Activated CD4-positive, alpha-beta T cell treated with anti-CD3 and anti-CD28 coated beads, Interleukin-2, Interleukin-4, amounts not matched to agents 100 ng/mL and 50 ng/mL, durations not matched to agents 16 hours and 8 hours (primary cell): ENCODE results near the gene SPSB1.
A peak's percentile ranks its signal among the peaks of the same experiment; 100 is the strongest.

Source experiments
- DNase-seq: peaks from one replicate; pipeline ENCODE4 v3.0.0-alpha.2; 2020; ENCODE audit warnings: low spot score

SPSB1 gene

DNA sequence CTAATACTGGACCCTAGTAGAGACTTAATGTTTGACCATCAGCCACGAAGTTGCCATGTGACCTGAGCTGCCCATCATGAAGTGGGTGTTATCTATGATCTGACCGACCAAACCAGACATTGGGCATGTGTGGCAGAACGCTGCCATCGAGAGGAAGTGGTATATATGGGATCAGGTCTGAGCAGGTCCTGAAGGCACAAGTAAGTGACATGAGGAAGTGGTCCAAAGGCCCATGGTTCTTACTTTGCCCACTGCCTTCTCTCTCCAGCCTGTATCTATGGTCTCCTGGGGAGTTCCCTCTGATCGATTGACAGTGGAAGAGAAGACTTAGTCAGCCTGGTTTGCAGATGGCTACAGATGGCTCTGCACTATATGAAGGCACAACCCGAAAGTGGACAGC lies 7.9 kb downstream of the SPSB1 start:
- no peak for DNase-seq

DNA sequence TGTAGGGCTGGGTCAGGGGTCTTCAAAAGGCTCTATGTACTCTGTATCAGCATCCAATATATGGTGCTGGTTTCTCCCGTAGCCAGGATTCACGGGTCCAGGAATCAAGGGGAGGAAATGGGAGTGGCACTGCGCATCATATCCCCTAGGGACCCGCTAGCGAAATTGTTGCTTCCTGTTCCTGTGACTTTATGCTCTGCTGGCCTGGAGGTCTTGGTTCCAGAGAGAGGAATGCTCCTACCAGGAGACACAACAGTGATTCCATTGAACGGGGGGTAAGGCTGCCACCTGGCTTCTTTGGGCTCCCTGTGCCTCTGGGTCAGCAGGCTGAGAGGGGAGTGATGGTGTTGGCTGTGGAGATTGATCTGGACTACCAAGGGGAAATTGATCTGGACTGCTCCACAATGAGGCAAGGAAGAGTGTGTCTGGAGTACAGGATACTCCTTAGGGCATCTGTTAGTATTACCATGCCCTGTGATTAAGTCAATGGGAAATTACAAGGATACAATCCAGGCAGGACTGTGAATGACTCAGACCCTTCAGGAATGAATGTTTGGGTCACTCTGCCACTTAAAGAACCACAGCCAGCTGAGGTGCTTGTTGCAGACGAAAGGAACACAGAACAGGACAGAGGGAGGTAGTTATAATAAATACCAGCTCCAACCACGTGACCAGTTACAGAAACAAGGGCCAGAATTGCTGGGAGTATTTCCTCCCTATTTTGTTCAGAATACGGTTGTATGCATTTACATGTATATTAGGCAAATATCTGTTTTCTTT lies 10.2 kb downstream of the SPSB1 start:
- DNase-seq = no peak

DNA sequence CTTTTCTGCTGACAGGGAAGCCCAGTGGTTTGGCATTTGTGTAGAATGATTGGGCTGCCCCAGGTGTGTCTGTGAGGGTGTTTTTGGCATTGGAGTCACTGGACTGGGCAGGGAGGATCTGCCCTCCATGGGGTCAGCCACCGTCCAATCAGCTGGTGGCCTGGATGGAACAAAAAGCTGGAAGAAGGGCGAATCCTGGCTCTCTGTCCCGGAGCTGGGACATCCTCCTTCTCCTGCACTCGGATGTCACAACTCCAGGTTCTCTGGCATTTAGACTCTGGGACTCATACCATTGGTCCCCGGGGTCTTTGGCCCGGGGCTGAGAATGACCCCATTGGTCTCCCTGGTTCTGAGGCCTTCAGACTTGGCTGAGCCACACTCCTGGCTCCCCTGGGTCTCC lies 11.2 kb downstream of the SPSB1 start:
- no peak for DNase-seq

DNA sequence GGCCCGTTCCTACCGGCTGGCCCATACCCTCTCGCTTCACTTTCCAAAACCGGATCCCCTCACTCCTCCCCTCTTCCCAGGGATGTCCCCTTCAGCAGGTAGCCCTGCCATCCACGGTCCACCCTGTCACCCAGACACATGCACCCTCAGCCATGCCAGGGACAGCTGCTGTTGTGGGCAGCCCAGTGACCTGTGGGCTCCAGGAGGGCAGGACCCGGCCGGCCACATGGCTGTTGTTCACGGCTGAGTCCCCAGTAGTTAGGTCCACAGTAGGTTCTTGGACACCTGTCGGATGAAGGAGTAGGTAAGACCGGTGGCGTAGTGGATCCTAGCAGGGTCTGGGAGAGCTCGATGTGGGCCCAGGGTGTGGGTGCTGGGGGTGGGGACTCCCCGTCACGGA lies 12.5 kb downstream of the SPSB1 start:
- no peak for DNase-seq

DNA sequence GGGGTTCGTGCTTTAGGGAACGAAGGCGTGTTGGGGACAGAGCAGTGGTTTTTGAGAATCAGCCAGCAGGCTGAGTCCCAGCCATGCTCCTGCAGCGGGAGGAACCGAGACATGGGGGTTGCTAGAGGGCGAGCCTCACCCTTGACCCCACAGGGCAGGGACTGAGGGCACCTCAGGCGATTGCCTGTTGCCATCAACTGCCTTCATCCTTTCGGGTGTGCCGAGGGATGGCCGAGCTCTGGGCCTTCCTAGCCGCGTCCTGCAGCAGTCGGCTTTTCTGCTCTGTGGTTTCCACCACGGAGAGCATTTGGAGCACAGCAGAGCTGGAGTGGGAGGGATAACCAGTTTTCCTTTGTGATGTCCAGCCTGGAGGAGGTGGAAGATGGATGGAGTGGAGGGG lies 13.3 kb downstream of the SPSB1 start:
- no peak for DNase-seq

DNA sequence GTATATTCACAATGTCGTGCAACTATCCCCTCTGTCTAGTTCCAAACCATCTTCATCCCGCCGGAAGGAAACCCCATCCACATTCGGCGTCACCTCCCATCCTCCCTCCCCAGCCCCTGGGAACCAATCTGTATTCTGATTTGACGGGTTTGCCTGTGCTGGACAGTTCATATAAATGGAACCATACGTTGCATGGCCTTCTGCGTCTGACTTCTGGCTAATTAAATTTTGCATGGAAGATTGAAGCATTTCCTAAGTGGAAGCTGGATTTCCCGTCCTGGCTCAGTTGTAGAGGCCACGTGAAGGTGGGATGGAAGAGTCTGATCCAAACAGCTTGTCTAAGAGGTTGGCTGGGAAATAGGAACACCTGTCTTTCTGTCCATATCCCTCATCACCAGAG lies 14.6 kb downstream of the SPSB1 start:
- DNase-seq = no peak

DNA sequence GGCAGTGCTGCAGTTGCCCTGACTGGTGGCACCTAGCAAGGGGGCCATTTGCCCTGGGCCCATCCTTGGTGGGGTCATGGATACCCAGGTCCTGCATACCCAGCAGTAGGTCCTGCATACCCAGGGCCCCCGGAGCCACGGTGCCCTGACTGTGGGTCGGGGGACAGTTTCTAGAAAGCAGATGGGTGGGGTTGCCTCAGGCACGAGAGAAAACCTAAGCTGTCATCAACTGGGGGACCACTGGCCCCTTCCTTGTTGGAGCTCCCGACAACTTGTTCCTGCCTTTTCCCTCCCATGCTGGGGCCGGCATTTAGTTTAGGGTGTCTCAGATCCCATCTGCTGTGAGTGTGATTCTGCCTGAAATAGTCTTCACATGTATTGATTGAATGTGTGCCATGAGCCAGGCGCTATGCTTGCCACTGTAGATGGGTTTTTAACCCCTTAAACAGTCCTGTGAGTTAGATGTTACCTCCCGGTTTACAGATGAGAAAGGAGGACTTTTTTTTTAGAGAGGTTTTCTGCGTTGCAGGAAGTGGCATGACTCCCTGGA lies 15.6 kb downstream of the SPSB1 start:
- DNase-seq = no peak

DNA sequence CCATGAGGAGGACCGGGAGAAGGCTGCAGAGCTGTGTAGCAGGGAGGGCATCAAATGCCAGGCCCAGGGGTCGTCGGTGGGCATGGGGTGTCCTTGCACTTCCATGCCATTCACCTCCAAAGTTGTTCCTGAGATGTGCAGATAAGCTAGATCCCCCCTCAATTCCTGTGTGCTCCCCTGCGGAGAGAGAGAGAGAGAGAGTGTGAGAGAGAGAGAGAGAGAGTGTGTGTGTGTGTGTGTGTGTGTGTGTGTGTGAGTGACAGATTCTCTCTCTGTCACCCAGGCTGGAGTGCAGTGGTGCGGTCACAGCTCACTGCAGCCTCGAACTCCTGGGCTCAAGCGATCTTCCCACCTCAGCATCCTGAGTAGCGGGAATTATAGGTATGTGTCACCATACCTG lies 16.4 kb downstream of the SPSB1 start:
- no peak for DNase-seq

DNA sequence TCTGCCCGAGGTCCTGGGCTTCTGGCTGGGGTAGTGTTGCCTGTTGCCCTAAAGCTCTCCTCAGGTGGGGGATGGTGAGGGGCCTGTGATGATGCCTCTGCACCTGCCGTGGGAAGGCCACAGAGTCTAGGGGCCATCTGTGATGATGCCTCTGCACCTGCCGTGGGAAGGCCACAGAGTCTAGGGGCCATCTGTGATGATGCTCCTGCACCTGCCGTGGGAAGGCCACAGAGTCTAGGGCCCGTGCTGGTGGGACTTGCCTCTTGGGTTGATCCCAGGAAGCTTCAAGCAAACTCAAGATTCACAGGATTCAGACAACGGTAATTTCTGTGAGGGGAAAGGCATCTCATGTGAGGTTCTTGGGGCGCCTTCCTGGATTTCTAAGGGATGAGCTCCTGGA lies 17.3 kb downstream of the SPSB1 start:
- no peak for DNase-seq

DNA sequence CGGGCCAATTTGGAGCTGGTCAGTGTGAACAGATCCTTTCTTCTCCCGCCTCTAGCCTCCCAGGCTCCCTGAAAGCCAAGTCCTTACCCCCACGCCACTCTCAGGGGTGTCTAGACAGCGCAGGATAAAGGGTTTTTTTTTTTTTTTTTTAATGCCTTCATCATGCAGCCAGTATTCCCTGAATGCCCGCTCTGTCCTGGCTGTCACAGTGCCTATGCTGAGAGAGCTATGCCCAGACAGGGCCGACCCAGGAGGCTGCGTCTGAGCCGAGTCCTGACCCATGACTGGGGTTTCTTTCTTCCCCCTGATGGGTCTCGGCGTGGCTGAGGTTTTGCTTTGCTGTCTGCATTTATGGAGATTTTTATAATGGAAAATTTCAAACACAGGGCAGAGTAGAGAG lies 18.3 kb downstream of the SPSB1 start:
- no peak for DNase-seq

DNA sequence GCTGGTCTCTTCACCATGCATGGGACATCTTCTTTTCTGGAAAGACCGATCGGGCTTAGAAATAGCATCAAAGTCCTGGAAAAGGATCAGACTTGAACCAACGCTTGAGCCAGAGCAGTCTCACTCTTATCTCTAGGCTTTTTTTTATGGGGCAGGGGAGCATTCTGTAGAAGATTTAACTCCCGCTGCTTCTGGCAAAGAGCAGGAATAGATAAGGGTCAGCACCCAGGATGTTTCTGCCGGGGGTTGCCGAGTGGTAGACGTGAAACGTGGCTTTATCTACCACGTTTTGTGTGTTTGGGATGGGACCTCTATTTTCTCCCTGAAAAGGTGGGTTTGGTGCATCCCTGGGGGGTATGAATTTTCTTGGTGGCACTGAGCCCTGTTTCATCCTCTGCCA lies 18.8 kb downstream of the SPSB1 start:
- DNase-seq = no peak

DNA sequence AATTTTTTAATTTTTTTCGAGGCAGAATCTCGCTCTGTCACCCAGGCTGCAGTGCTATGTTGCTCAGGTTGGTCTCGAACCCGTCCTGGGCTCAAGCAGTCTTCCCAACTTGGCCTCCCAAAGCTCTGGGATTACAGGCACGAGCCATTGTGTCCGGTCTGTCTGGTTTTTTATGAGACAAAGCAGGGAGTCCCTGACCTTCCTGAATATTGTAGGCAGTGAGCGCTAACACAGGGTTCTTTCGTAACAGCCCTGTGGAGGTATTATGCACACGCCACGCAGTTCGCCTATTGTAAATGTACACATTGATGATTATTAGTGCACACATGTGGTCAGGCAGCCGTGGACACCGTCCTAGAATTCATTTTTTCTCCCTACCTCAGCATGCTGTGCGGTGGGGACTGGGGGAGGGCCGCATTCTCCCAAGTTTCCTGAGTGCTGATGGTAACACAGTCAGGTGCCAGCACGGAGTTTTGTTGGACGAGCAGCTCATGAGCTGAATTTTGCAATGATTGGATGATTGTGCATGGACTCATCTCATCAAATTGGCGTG lies 19.6 kb downstream of the SPSB1 start:
- DNase-seq = no peak

DNA sequence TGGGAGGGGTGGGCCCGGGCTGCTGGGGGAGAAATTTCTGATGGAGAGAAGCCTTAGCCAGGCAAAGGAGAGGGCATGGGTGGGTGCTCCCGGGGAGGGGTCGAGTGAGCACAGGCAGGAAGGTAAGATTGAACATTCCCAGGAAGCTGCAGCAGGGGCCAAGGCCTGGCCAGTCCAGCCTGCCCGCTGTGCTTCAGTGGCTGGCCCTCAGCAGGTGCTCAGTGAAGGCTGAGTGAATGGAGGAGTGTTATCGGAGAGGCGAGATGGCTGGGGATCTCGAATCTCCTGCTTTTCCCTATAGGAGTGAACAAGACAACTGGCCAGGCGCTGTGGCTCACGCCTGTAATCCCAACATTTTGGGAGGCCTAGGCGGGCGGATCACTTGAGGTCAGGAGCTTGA lies 20.9 kb downstream of the SPSB1 start:
- DNase-seq = no peak

DNA sequence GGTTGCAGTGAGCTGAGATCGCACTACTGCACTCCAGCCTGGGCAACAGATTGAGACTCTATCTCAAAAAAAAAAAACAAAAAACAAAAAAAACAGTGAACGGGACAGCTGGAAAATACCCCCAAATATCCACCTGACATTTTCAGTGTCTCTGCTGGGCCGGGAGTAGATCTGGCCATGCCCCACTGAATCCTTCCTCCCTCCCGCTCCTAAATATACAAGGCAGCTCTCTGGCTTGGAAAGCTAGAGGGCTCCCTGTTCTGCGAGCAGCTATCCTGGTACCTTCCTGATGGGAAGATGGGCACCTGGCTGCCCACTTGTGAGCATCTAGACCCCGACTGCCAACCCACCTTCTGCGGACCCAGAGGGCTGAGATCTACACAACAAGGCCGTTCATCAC lies 21.4 kb downstream of the SPSB1 start:
- no peak for DNase-seq

DNA sequence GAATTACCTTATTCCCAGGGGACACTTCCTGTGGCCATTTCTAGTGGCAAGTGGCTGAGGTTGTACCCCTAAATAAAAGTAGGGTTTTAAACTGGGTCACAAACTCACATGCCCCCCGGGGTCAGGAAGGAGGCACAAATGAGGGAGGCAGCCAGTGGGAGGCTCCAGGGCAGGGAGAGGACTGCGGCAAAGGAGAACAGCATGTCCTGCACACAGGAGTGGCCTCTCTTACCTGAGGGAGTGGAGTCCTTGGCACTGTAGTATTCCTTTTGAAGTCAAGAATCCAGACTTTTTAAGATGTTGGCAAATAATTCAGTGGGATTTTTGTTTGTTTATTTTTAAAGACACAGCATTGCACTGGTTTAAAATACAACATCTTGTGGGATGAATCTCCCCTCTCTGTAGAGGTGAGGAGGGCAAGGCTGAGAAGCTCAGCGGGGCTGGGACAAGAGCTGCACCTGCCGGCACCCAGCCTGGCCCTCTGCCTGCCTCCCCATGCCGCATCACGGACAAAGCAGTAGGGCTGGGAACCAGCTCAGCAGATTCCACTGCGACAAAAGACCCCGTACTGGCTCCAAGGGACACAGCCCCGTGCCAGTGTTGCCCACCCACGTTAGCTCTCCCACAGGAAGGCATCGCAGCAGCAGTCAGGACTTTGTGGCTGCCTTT lies 22.2 kb downstream of the SPSB1 start:
- no peak for DNase-seq

DNA sequence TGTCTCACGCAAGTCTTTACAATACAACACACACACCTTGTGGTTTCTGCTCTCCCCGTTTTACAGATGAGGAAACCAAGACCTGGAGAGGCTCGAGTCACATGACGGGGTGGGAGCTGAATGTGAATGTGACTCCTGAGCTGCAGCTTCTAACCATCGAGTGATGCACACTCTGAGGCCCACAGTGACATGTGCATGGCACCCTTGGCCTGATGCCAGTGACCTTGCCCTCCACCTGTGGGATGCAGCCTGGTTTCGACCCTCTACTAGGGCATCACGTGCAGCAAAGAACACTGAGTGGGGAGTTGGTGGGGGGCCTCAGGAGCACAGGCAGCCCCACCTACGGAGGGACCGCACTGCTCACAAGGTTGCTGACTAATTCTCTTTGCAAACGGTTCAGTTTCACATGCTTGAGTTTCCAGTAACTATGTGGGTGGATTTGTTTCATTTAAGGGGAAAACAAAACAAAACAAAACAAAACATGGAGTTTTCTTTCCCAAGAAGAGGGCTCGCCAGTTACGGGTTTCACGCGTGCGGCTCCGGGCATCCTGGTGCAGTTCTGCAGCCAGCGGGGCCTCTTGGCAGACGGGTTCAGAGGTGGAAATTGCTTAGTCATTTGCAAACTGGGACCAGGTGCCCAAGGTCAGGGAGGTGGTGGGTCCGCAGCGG lies 22.9 kb downstream of the SPSB1 start:
- peak; percentile 89 for DNase-seq

DNA sequence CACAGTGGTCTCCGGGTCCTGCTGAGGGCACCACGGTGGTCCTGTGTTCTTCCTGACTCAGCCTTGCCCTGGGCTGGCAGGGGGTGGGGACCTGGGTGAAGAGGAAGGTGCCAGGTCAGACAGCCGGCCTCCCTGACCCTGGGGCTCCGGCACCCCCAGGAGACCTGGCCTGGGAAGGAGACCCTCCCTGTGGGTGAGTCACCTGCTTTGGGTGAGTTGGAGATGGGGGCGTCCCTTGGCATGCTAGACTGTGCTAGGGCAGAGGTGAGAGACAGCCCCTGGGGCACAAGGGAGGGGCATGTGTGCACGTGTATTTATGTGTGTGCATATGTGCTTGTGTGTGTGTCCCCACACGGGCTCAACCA lies 23.4 kb downstream of the SPSB1 start:
- DNase-seq = peak; percentile 39

DNA sequence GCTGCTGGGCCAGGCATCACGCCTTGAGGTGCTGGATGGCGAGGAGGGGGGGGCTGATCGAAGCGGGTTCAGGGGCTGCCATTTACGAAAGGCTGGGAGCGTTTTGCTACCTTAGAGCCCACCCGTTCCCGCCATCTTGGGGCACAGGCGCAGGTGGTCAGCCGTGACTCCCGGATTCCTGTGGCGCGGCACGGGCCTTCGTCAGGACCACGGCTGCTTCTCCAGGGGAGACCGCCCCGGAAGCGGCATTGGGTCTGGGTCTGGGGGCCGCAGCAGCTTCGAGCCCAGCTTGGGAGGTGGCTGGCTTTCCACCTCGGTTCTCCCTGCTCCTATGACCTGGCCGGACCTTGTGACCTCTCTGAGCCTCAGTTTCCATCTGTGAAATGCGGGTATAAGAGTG lies 23.8 kb downstream of the SPSB1 start:
- no peak for DNase-seq

DNA sequence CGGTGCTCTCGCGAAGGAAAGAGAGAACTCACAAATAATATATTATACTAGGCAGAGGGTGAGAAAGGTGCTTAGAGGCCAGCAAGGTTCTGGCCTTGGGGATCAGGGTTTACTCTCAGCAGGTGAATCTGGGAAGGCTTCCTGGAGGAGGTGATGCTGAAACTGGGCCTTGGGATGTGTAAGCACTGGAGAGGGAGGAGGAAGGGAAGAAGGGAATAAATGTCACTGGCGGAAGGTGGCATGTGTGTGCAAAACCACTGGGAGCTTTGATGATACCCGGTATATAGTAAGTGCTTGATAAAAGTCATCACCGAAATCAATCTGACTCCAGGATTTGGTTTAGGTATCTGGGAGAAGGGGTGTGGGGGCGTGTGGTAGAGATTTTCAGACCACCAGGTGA lies 24.4 kb downstream of the SPSB1 start:
- DNase-seq = no peak

DNA sequence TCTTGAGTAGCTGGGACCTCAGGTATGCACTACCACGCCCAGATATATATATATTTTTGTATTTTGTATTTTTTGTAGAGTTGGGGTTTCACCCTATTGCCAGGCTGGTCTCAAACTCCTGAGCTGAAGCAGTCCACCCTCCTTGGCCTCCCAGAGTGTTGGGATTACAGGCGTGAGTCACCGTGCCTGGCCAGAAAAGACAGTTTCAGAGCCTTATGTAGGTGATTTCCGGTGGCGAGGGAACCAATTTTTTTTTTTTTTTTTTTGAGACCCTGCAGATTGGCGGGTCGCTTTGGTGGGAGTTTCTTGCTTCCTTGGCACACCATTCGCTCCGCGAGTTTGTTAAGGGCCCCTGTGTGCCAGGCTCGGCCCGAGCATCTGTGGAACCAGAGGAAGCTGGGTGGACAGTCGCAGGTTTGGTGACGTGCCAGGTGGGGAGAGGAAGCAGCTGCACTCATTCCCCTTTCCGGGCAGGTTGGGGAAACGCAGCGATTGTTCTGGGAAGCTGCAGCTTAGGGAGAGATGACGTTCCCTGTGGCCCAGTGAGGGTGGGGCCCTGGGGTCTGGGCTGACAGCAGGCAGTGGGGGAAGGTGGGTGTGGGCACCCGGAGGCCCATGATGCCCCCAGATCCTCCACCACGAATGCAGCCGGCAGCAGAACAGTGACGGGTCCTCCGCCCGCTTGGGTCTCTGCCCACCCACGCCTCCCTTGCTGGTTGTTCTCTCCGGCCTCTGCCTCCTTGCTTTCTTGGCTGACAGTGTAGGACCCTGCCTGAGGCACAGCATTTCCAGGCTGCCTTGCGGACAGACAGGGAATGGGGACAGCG lies 25.1 kb downstream of the SPSB1 start:
- no peak for DNase-seq

DNA sequence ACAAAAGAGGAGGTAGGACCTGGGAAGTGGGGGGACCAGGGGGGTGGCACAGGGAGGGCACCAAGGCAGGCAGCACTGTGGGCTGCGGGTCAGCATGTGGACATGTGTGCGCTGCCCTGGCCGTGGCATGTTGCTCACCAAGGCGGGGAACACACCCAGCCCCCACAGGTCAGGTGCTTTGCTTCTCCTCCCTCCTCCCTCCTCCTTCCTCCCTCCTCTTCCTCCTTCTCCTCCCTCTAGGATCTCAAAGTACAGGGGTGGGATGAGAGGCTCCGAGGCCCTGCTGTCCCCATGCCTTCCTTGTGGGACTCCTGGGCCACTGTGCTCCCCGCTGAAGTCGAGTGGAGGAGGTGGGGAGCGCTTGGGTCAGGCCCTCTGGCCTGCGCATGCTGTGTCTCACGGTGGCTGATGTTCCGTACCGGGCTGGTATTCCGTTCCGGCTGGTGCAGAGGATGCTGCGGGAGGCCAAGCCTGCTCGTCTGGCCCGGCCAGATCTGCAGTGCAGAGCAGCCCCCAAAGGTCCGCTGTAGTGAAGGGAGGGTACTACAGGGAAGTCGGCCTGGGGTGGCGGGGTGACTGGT lies 26.6 kb downstream of the SPSB1 start:
- DNase-seq = no peak
